GM06990 (cell line): ENCODE data around the gene DNAH2.
"Not testable (repeated sequence)": the region's sequence is repeated elsewhere in the genome, so short reads cannot be mapped to it uniquely, and the experiment has no call there.

ENCODE experiments used
- DNase-seq: peaks from one replicate; pipeline ENCODE4 v3.0.0-alpha.2; 2011; ENCODE audit not compliant: insufficient read length; ENCODE audit errors: extremely low read depth
- H3K27me3 ChIP-seq: replicated peaks from 2 replicates; pipeline ENCODE4 v1.6.0; 2011; ENCODE audit warnings: low read length; ENCODE audit not compliant: control insufficient read depth, insufficient read depth
- H3K36me3 ChIP-seq: 2 replicates; pipeline ENCODE4 v1.5.1; 2011; ENCODE audit warnings: low read length; ENCODE audit not compliant: control insufficient read depth, insufficient read depth
- H3K4me3 ChIP-seq: replicated peaks from 2 replicates; pipeline ENCODE4 v1.5.1; 2011; ENCODE audit warnings: low read depth, mild to moderate bottlenecking, control low read depth, low read length
- TF ChIP-seq, protein P1 (sequence below): IDR thresholded peaks from 2 replicates; pipeline ENCODE4 v1.5.1; 2011; ENCODE audit warnings: low read length, control low read depth, mild to moderate bottlenecking, inconsistent platforms; ENCODE audit not compliant: insufficient read depth, poor library complexity, severe bottlenecking

DNAH2 gene

DNA sequence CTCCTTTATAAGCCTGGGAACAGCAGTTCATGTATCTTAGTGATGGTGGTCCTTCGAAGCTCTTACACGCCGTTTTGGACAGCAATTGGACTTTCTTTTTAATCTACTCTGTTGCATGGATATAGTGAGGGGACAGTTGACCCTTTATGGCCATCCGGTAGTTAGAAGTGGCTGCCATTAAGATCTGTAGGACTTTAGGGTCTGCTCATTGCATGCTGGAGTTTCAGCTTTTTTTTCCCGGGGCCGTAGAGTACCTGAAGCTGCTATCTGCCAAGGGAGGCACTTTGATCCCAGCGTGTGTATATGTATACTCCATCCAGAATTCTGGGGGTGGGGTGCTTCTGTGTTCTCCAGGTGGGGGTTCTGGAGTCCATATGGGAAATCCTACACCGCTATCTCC lies 141.5 kb downstream of the DNAH2 start:
- peaks cover 5% of the 10 kb centered on the region; the same call in 1 of the 2 replicates for H3K36me3 ChIP-seq
- TF ChIP-seq, protein P1, sequence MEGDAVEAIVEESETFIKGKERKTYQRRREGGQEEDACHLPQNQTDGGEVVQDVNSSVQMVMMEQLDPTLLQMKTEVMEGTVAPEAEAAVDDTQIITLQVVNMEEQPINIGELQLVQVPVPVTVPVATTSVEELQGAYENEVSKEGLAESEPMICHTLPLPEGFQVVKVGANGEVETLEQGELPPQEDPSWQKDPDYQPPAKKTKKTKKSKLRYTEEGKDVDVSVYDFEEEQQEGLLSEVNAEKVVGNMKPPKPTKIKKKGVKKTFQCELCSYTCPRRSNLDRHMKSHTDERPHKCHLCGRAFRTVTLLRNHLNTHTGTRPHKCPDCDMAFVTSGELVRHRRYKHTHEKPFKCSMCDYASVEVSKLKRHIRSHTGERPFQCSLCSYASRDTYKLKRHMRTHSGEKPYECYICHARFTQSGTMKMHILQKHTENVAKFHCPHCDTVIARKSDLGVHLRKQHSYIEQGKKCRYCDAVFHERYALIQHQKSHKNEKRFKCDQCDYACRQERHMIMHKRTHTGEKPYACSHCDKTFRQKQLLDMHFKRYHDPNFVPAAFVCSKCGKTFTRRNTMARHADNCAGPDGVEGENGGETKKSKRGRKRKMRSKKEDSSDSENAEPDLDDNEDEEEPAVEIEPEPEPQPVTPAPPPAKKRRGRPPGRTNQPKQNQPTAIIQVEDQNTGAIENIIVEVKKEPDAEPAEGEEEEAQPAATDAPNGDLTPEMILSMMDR = no peak
- peak overlapping the region; percentile 82 for H3K4me3 ChIP-seq
- DNase-seq = no peak
- H3K27me3 ChIP-seq = no peaks in the 10 kb centered on the region

DNA sequence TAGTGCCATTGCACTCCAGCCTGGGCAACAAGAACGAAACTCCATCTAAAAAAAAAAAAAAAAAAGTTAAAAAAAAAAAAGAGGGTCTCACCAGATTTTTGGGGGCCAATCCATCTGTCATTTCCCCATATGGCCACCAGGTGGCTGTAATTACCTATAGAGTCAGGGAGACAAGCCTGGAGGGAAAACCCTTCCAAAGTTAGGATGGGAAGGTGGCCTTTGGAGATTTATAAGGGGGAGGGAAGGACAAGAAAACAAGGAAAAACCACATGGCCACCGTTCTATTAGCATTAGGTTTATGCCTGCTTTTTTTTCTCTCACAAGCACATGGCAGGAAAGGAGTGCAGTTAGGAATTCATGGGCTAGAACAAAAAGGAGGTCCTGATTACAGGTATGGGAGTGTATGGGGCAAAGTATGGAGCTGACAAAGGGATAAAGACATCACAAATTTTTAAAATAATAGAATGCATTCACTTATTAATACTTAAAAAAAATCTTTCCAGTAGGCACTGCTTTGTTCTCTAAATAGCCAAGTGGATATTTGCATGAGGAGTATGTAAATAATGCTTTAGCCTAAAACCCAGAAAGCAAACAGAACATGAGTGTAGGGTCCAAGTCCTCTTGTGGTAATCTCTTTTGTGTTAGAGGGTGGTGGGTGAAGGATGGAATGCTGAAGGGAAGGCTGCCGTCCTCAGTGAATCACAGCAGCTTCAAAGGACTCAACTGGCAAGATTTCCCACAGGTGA lies 145.3 kb downstream of the DNAH2 start:
- TF ChIP-seq, protein P1 = peak; percentile 71
- Histone ChIP-seq H3K4me3 (no peak overlapping the region), H3K36me3 (peaks cover 3% of the 10 kb centered on the region), H3K27me3 (no peaks in the 10 kb centered on the region)
- no peak for DNase-seq

DNA sequence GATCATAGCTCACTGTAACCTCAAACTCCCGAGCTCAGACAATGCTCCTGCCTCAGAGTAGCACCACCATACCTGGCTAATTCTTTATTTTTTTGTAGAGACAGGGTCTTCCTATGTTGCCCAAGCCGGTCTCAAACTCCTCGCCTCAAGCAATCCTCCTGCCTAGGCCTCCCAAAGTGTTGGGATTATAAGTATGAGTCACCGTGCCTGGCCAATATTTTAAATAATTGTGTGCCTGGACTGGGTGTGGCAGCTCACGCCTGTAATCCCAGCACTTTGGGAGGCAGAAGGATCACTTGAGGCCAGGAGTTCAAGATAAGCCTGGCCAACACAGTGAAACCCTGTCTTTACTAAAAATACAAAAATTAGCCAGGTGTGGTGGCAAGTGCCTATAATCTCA lies 146.8 kb downstream of the DNAH2 start:
- H3K36me3 ChIP-seq, H3K4me3 ChIP-seq, H3K27me3 ChIP-seq, DNase-seq: not testable (repeated sequence)

- Histone ChIP-seq H3K27me3 (no peaks in the 10 kb centered on the region), H3K36me3 (peaks cover 1% of the 10 kb centered on the region), H3K4me3 (no peak overlapping the region)
- TF ChIP-seq, protein P1 = no peak
- no peak for DNase-seq
These were observed 147.6 kb downstream of the DNAH2 start for GRCh38 chr17:7864995-7865650.

GRCh38 chr17:7867881-7868329 lies 150.4 kb downstream of the DNAH2 start:
- TF ChIP-seq, protein P1 = no peak
- Histone ChIP-seq H3K4me3 (no peak overlapping the region), H3K36me3 (no peaks in the 10 kb centered on the region; the same call in 1 of the 2 replicates), H3K27me3 (no peaks in the 10 kb centered on the region)
- no peak for DNase-seq

- Histone ChIP-seq H3K4me3 (no peak overlapping the region), H3K27me3 (no peaks in the 10 kb centered on the region)
- no peak for DNase-seq
These were observed 155.5 kb downstream of the DNAH2 start for GRCh38 chr17:7873051-7873450.

More at GRCh38 chr17:7873051-7873450, 155.5 kb downstream of the DNAH2 start:
- TF ChIP-seq, protein P1 = no peak
- no peaks in the 10 kb centered on the region; the same call in 1 of the 2 replicates for H3K36me3 ChIP-seq
